PC-9 (cell line): ENCODE data around the gene GNG7.
"Not testable (repeated sequence)": the region's sequence is repeated elsewhere in the genome, so short reads cannot be mapped to it uniquely, and the experiment has no call there.

Source experiments
- CTCF ChIP-seq: fragments of 200-600 bp; sonication (generic); conservative IDR thresholded peaks from 2 replicates; pipeline ENCODE4 v1.6.1; 2017; ENCODE audit warnings: mixed run types, antibody characterized with exemption, mild to moderate bottlenecking, moderate library complexity
- EZH2 ChIP-seq: fragments of 200-600 bp; sonication (generic); IDR thresholded peaks from 2 replicates; pipeline ENCODE4 v1.8.0; 2017; ENCODE audit warnings: antibody characterized with exemption, low read depth

- TF ChIP-seq CTCF, EZH2: not testable (repeated sequence)
Measured at GRCh38 chr19:2643123-2643737, 59.3 kb downstream of the GNG7 start.
